Tibial nerve (tissue), 4 donors: ENCODE measurements around the gene TM9SF3.

Source experiments
- CTCF ChIP-seq, 5 experiments: fragments of 200-600 bp in 3 of 5; fragments of 450-650 bp in 2 of 5; sonication (generic) in 3 of 5; IDR thresholded peaks; one replicate each; pipeline ENCODE4 v1.5.1; 2016 to 2019; ENCODE audit warnings: antibody characterized with exemption in 5 of 5, mild to moderate bottlenecking in 3 of 5, moderate library complexity in 2 of 5
- EP300 ChIP-seq, 2 donors: sonication (generic); formaldehyde crosslinking; IDR thresholded peaks; one replicate each; pipeline ENCODE4 v1.6.1; 2017; ENCODE audit warnings: antibody characterized with exemption in 2 of 2, mild to moderate bottlenecking in 1 of 2
- POLR2A ChIP-seq, 2 donors: fragments of 450-650 bp; IDR thresholded peaks; one replicate each; pipeline ENCODE4 v1.6.1; 2017; ENCODE audit warnings: antibody characterized with exemption in 2 of 2, mild to moderate bottlenecking in 2 of 2, moderate library complexity in 2 of 2

DNA sequence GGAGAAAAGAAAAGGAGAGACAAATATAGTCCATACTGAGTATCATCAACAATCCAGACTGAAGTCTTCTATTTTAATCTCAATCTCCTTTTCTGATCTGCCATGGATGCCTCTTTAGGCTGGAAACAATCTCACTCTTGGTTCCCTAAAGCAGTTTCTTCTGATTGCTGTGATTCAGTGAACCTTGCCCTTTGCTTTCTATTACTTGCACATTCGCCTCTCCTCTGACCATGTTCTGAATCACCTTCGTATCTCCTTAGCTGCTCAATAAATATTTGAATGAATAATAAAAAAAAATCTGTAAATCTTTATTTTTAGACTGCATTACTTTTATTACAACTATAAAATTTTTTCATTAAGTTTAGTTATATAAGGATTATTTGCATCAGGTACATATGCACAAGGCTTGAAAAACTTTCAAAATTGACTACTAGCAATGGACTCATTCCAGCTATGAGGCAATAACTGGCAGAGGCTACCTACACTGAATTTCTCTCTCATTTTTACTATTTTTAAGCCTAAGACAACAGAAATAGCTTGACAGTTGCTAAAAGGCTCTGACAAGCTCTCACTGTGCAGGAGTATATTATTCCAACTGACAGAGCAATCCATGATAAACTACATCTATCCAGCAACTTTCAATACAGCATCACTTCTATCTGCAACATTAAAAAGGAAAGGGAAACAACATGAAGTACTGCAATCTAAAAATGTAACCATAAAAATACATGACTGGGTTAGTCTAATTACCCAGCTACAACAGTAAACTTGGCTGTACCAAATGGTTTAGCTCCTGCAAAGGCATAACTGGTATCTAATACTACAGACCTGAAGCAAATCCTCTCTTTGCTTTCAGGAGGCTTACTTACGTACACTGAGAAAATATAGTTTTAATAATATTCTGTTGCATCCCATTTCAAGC lies 25.6 kb downstream of the TM9SF3 start:
- no peak for TF ChIP-seq CTCF (IDR thresholded peaks at IDR 0.05)
- TF ChIP-seq POLR2A (IDR thresholded peaks at IDR 0.05) = no peak
- TF ChIP-seq EP300 (IDR thresholded peaks at IDR 0.05) = no peak
